HFFc6 (cell line): ENCODE data around the gene CLCA1. TPM values are rescaled to one million over a fixed set of nuclear protein-coding genes. Genes with fewer than 3 reads are reported as not detected.

Experiments used
- DNase-seq: peaks from one replicate; pipeline ENCODE4 v3.0.0-alpha.2; 2018
- H3K27ac Mint-ChIP-seq: 2 replicates; pipeline ENCODE4 v1.8.0; 2020; ENCODE audit warnings: mild to moderate bottlenecking, mixed read lengths
- H3K27me3 Mint-ChIP-seq: 2 replicates; pipeline ENCODE4 v1.8.0; 2021; ENCODE audit warnings: mild to moderate bottlenecking, moderate library complexity, mixed read lengths; ENCODE audit not compliant: insufficient read depth
- H3K36me3 Mint-ChIP-seq: 2 replicates; pipeline ENCODE4 v1.8.0; 2021; ENCODE audit warnings: low read depth, mixed read lengths
- H3K4me1 Mint-ChIP-seq: 2 replicates; pipeline ENCODE4 v1.8.0; 2020; ENCODE audit warnings: low read depth, mixed read lengths
- H3K4me3 Mint-ChIP-seq: 2 replicates; pipeline ENCODE4 v1.8.0; 2020; ENCODE audit warnings: mild to moderate bottlenecking, moderate library complexity, mixed read lengths
- H3K9me3 Mint-ChIP-seq: 2 replicates; pipeline ENCODE4 v1.8.0; 2020; ENCODE audit warnings: mild to moderate bottlenecking, mixed read lengths
- total RNA-seq, 6 experiments: library from RNA; stranded (reverse); fragmentation: NEBNext Ultra II Directional; extraction: Animal tissue kit (Norgen Biotek cat#: 25700); gene quantifications; 2 replicates in 1 of 6; 3 replicates in 5 of 6; pipeline ENCODE4 v1.2.3, GENCODE V29; 2021
- TF ChIP-seq, protein P1 (sequence below): fragments of 200-600 bp; sonication (generic); IDR thresholded peaks from 2 replicates; pipeline ENCODE4 v1.5.0; 2021; ENCODE audit warnings: antibody characterized with exemption, mild to moderate bottlenecking

The CLCA1 gene
- total RNA-seq, 6 experiments from 2014 or later = not detected

DNA sequence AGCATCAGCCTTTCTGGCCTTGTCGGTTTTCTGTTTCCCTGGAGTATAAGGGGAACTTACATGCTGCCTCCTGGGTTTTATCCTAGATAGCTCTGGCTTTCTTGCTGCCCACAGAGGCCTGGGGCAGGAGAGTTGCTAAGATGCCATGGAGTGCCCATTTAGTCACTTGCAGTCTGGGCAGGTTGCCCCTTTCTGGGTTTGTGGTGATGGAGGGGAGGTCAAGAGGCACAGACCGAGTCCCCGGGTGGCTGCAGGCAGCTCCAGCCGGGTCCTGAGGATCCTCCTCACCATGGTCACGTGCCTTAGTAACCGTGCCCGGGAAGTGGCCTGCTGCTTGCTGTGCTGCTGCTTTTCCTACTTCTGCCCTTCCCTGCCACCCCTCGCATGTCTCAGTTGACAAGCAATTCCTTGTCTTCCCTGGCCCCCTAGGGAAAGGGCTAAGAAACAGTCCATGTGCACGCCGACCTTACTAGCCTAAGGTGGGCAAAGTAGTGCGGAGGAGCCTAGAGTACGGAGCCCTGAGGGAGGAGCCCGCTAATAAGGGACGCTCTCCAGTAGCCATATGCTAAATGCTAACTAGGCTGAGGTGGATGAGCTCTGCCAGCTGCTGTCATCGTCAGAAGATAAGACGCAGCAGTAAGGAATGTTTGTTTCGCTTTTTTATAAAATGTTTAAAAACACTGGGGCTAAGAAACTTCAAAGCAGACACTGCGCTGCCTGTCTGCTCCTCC lies 34.8 kb downstream of the CLCA1 start:
- H3K27me3 Mint-ChIP-seq = no peaks in the 10 kb centered on the region; the same call in none of the 2 replicates
- H3K36me3 Mint-ChIP-seq = no peaks in the 10 kb centered on the region
- no peak overlapping the region for H3K4me3 Mint-ChIP-seq
- H3K27ac Mint-ChIP-seq = no peak overlapping the region
- DNase-seq = no peak
- H3K9me3 Mint-ChIP-seq = no peaks in the 10 kb centered on the region
- TF ChIP-seq, protein P1, sequence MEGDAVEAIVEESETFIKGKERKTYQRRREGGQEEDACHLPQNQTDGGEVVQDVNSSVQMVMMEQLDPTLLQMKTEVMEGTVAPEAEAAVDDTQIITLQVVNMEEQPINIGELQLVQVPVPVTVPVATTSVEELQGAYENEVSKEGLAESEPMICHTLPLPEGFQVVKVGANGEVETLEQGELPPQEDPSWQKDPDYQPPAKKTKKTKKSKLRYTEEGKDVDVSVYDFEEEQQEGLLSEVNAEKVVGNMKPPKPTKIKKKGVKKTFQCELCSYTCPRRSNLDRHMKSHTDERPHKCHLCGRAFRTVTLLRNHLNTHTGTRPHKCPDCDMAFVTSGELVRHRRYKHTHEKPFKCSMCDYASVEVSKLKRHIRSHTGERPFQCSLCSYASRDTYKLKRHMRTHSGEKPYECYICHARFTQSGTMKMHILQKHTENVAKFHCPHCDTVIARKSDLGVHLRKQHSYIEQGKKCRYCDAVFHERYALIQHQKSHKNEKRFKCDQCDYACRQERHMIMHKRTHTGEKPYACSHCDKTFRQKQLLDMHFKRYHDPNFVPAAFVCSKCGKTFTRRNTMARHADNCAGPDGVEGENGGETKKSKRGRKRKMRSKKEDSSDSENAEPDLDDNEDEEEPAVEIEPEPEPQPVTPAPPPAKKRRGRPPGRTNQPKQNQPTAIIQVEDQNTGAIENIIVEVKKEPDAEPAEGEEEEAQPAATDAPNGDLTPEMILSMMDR = no peak
- peaks cover 31% of the 10 kb centered on the region for H3K4me1 Mint-ChIP-seq

DNA sequence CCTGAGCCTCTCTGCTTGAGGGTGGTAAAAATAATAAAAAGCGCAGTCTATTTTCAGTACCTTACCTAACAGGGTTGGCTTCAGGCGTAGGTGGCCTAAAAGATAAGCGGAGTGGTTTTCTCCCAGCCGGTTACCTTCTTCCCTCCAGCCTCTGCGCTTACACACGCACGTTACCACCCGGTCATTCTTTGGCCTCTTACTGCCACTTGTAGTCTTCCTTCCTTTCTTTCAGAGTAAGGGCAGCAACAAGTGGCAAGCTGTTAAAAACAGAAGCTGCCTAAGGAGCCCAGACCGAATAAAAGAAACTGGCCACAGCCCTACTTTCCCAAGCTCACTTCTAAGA lies 35.4 kb downstream of the CLCA1 start:
- Mint-ChIP-seq H3K4me1 (peaks cover 37% of the 10 kb centered on the region), H3K4me3 (no peak overlapping the region), H3K9me3 (no peaks in the 10 kb centered on the region), H3K36me3 (no peaks in the 10 kb centered on the region), H3K27me3 (no peaks in the 10 kb centered on the region; the same call in none of the 2 replicates), H3K27ac (no peak overlapping the region)
- DNase-seq = no peak
- TF ChIP-seq, protein P1 = no peak

DNA sequence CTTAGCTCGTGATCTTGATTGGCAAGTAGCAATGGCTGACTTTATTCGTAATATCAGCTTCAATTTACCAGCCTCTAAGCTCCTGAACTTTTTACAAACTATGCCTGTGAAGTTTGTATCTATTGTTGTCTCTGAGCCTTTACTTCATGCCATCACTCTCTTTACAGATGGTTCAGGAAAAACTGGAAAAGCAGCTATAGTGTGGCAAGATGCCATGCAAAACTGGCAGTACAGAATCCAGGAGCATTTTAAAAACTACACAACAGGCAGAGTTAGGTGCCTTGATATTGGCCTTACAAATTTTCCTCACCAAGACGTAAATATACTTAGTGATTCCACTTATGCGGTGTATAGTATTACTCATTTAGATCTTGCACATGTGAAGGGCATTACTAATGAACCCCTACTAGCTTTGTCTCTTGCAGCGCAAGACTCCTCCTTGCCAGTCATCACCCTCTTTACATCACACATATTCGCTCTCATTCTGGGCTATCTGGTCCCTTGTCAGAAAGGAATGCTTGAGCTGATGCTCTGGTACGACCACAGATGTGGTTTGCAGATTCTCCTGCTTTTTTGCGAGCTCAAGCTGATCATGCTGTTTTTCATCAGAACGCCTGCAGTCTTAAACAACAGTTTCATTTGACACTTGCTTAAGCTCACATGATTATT lies 36.3 kb downstream of the CLCA1 start:
- H3K4me3 Mint-ChIP-seq = peak overlapping the region; percentile 20; the same call in 1 of the 2 replicates
- no peaks in the 10 kb centered on the region for H3K36me3 Mint-ChIP-seq
- TF ChIP-seq, protein P1 = no peak
- peaks cover 41% of the 10 kb centered on the region for H3K4me1 Mint-ChIP-seq
- H3K27ac Mint-ChIP-seq = 0 out of 2 replicates have a peak overlapping the region, but pooled peaks have one; percentile 10
- H3K27me3 Mint-ChIP-seq = no peaks in the 10 kb centered on the region; the same call in none of the 2 replicates
- H3K9me3 Mint-ChIP-seq = no peaks in the 10 kb centered on the region
- DNase-seq = peak; percentile 24

DNA sequence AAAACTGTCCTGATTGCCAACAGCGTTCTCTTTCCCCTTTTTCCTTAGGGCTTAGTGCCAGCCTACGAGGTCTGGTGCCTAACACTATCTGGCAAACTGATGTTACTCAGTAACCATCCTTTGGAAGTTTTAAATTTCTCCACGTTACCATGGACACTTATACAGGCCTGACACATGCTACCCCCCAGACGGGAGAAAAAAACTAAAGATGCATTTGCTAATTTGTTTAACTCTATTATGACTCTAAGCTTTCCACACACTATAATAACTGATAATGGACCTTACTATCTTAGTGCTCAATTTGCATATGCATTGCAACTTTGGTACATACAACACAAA lies 36.8 kb downstream of the CLCA1 start:
- no peaks in the 10 kb centered on the region for H3K9me3 Mint-ChIP-seq
- H3K4me3 Mint-ChIP-seq = peak overlapping the region; percentile 20; the same call in 1 of the 2 replicates
- DNase-seq = no peak
- H3K27me3 Mint-ChIP-seq = no peaks in the 10 kb centered on the region; the same call in none of the 2 replicates
- no peaks in the 10 kb centered on the region for H3K36me3 Mint-ChIP-seq
- TF ChIP-seq, protein P1 = no peak
- 0 out of 2 replicates have a peak overlapping the region, but pooled peaks have one; percentile 10 for H3K27ac Mint-ChIP-seq
- peaks cover 37% of the 10 kb centered on the region for H3K4me1 Mint-ChIP-seq

DNA sequence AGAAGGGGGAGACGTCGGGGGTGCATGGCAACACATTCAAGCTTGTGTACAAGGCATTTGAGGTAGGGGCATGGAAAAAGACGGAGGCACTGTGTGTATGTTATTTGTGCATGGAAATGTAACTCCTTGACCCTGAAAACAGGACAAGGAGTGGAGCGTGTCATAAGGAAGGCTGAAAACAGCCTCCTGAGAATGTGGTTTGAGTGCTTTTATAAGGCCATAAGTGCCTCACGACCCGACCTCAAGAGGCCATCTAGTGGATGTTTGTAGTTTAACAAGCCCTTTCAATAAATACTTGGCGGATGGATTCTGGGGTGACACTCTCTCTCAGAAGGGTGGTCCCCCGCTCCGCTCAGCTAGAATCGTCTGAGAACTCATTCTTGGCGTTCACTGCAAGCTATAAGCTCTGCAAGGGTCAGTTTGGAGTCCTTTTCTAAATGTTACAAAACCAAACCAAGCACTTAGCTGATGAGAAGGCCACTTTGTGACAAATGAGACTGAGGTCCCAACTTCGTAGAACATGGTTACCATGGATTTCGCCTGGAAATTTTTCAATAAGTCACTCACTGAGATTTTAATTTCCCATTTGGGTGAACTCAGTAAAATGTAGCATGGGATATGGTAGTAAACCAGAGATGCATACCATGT lies 39.3 kb downstream of the CLCA1 start:
- H3K4me1 Mint-ChIP-seq = peaks cover 32% of the 10 kb centered on the region
- TF ChIP-seq, protein P1 = peak; percentile 79

More for the DNA sequence above, 39.3 kb downstream of the CLCA1 start:
- no peaks in the 10 kb centered on the region for H3K36me3 Mint-ChIP-seq
- peak overlapping the region; percentile 41 for H3K4me3 Mint-ChIP-seq
- H3K27ac Mint-ChIP-seq = no peak overlapping the region
- H3K9me3 Mint-ChIP-seq = no peaks in the 10 kb centered on the region
- peaks cover 6% of the 10 kb centered on the region for H3K27me3 Mint-ChIP-seq
- peak; percentile 10 for DNase-seq
